Measurements from ENCODE around the gene IKZF1. TPM values are rescaled to one million over a fixed set of nuclear protein-coding genes. Genes with fewer than 3 reads are reported as not detected.

Gene IKZF1
- total RNA-seq, 6 experiments from 2014 or later, result 3.1 to 9.6 (median 5.2) TPM

- H3K27ac ChIP-seq, result no peak overlapping the region
These were observed 55.7 kb downstream of the IKZF1 start for GRCh38 chr7:50359995-50360925.

GRCh38 chr7:50362142-50362541 is 57.6 kb downstream of the IKZF1 start:
- no peak overlapping the region for H3K27ac ChIP-seq
- 17% methylated on average over 3 of the region's 5 CpGs for WGBS (ENCODE audit: insufficient coverage, low coverage, low lambda C conversion rate, missing lambda C conversion rate)
- intact Hi-C loops (cut with DNase I), result no loop called here

More at GRCh38 chr7:50359995-50360925, 55.7 kb downstream of the IKZF1 start:
- ATAC-seq, result peak in 3 of 4 donors; percentile 9 to 29 (median 24)
- WGBS (ENCODE audit: insufficient coverage, low coverage, low lambda C conversion rate, missing lambda C conversion rate), result 44% methylated on average over 11 of the region's 20 CpGs
- no peak for DNase-seq
- H3K27me3 ChIP-seq, result no peaks in the 10 kb centered on the region
- no peaks in the 10 kb centered on the region for H3K4me1 ChIP-seq
- intact Hi-C loops (cut with DNase I), result no loop called here
- no peak for TF ChIP-seq POLR2A (IDR thresholded peaks at IDR 0.05)
- TF ChIP-seq CTCF (IDR thresholded peaks at IDR 0.05), result no peak
- H3K4me3 ChIP-seq, result no peak overlapping the region
- H3K9me3 ChIP-seq, result no peaks in the 10 kb centered on the region
- H3K36me3 ChIP-seq, result no peaks in the 10 kb centered on the region

GRCh38 chr7:50362712-50363282 is 58.3 kb downstream of the IKZF1 start:
- H3K36me3 ChIP-seq, result no peaks in the 10 kb centered on the region
- ATAC-seq (no peak), DNase-seq (no peak)
- TF ChIP-seq POLR2A (IDR thresholded peaks at IDR 0.05) (no peak), CTCF (IDR thresholded peaks at IDR 0.05) (no peak)
- H3K4me3 ChIP-seq, result no peak overlapping the region
- no peaks in the 10 kb centered on the region for H3K27me3 ChIP-seq
- H3K27ac ChIP-seq, result no peak overlapping the region
- no peaks in the 10 kb centered on the region for H3K4me1 ChIP-seq
- intact Hi-C loops (cut with DNase I), result no loop called here
- WGBS (ENCODE audit: insufficient coverage, low coverage, low lambda C conversion rate, missing lambda C conversion rate), result 25% methylated on average over 6 of the region's 6 CpGs
- no peaks in the 10 kb centered on the region for H3K9me3 ChIP-seq

More at GRCh38 chr7:50362142-50362541, 57.6 kb downstream of the IKZF1 start:
- Histone ChIP-seq H3K9me3 (no peaks in the 10 kb centered on the region), H3K27me3 (no peaks in the 10 kb centered on the region), H3K4me3 (no peak overlapping the region), H3K36me3 (no peaks in the 10 kb centered on the region), H3K4me1 (no peaks in the 10 kb centered on the region)
- DNase-seq, result no peak
- no peak for ATAC-seq
- TF ChIP-seq POLR2A (IDR thresholded peaks at IDR 0.05) (no peak), CTCF (IDR thresholded peaks at IDR 0.05) (no peak)

GRCh38 chr7:50363327-50364060 is 59.0 kb downstream of the IKZF1 start:
- DNase-seq (no peak), ATAC-seq (peak in 1 of 4 donors; percentile 28)
- 53% methylated on average over 5 of the region's 7 CpGs for WGBS (ENCODE audit: insufficient coverage, low coverage, low lambda C conversion rate, missing lambda C conversion rate)
- no peaks in the 10 kb centered on the region for H3K36me3 ChIP-seq
- intact Hi-C loops (cut with DNase I), result no loop called here
- H3K4me3 ChIP-seq, result no peak overlapping the region
- no peaks in the 10 kb centered on the region for H3K9me3 ChIP-seq
- H3K27me3 ChIP-seq, result no peaks in the 10 kb centered on the region
- TF ChIP-seq POLR2A (IDR thresholded peaks at IDR 0.05) (no peak), CTCF (IDR thresholded peaks at IDR 0.05) (no peak)
- H3K4me1 ChIP-seq, result no peaks in the 10 kb centered on the region
- no peak overlapping the region for H3K27ac ChIP-seq

Data from right lobe of liver (tissue), 6 donors.